ENCODE results near the gene TBC1D4. TPM values are rescaled to one million over a fixed set of nuclear protein-coding genes. Genes with fewer than 3 reads are reported as not detected.

The TBC1D4 gene
- total and polyA plus RNA-seq, 2 experiments from 2014 or later, result 18.7 to 38.2 TPM

DNA sequence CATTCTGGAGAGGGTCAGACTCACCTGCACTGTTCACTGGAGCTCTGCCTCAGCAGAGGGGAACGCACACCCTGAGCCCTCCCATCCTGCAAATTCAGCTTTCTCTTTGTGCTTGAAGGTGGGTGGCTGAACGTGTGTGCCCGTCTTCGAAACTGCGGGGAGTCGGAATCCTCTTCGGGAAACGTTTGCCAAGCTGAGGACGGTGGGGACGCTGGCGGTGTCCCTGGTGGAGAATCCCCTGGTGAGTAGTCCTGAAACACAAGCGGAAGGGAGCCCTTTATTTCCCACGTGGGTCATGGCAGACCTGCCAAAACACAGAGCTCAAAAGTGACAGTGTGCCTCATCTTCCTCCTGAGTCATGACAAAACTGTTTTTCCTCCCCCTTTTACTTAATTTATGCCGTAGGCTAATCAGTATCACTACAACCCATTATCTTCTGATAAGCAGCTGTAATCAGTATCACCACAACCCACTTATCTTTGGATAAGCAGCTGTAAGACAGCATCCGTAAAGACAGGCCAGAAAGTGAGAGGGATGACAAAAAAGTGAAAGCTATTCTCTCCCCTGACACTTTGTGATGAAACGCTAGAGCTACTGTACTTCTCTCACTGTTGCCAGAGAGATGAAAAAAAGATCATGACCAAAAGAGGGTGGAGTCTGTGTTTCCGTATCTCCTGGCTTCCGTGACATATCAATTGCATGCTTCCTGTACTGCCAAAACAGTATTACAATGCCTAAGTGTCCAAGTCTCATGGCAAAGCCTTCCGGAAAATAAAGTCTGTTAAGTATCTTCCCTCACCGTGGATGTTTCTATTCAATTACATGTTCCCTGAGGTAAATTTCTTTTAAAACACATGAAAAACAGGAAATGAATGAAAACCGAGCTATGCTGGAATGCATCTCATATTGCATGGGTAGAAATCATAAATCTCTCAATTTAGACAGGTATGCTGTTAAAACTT, 155.5 kb downstream of the TBC1D4 start:
- H3K79me2 ChIP-seq (replicated peaks; ENCODE audit: insufficient read depth), result no peaks in the 10 kb centered on the region
- H3K4me1 Mint-ChIP-seq, result peaks cover 23% of the 10 kb centered on the region
- H3K27me3 Mint-ChIP-seq (ENCODE audit: insufficient read depth, low read depth, poor library complexity), result no peaks in the 10 kb centered on the region
- ATAC-seq, result no peak
- H3K4me2 ChIP-seq, result no peak overlapping the region
- no peak for TF ChIP-seq JUNB (IDR thresholded peaks at IDR 0.05; ENCODE audit: unreplicated experiment)
- TF ChIP-seq, protein P1, sequence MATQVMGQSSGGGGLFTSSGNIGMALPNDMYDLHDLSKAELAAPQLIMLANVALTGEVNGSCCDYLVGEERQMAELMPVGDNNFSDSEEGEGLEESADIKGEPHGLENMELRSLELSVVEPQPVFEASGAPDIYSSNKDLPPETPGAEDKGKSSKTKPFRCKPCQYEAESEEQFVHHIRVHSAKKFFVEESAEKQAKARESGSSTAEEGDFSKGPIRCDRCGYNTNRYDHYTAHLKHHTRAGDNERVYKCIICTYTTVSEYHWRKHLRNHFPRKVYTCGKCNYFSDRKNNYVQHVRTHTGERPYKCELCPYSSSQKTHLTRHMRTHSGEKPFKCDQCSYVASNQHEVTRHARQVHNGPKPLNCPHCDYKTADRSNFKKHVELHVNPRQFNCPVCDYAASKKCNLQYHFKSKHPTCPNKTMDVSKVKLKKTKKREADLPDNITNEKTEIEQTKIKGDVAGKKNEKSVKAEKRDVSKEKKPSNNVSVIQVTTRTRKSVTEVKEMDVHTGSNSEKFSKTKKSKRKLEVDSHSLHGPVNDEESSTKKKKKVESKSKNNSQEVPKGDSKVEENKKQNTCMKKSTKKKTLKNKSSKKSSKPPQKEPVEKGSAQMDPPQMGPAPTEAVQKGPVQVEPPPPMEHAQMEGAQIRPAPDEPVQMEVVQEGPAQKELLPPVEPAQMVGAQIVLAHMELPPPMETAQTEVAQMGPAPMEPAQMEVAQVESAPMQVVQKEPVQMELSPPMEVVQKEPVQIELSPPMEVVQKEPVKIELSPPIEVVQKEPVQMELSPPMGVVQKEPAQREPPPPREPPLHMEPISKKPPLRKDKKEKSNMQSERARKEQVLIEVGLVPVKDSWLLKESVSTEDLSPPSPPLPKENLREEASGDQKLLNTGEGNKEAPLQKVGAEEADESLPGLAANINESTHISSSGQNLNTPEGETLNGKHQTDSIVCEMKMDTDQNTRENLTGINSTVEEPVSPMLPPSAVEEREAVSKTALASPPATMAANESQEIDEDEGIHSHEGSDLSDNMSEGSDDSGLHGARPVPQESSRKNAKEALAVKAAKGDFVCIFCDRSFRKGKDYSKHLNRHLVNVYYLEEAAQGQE (IDR thresholded peaks at IDR 0.05; ENCODE audit: unreplicated experiment), result no peak
- TF ChIP-seq, protein P2, sequence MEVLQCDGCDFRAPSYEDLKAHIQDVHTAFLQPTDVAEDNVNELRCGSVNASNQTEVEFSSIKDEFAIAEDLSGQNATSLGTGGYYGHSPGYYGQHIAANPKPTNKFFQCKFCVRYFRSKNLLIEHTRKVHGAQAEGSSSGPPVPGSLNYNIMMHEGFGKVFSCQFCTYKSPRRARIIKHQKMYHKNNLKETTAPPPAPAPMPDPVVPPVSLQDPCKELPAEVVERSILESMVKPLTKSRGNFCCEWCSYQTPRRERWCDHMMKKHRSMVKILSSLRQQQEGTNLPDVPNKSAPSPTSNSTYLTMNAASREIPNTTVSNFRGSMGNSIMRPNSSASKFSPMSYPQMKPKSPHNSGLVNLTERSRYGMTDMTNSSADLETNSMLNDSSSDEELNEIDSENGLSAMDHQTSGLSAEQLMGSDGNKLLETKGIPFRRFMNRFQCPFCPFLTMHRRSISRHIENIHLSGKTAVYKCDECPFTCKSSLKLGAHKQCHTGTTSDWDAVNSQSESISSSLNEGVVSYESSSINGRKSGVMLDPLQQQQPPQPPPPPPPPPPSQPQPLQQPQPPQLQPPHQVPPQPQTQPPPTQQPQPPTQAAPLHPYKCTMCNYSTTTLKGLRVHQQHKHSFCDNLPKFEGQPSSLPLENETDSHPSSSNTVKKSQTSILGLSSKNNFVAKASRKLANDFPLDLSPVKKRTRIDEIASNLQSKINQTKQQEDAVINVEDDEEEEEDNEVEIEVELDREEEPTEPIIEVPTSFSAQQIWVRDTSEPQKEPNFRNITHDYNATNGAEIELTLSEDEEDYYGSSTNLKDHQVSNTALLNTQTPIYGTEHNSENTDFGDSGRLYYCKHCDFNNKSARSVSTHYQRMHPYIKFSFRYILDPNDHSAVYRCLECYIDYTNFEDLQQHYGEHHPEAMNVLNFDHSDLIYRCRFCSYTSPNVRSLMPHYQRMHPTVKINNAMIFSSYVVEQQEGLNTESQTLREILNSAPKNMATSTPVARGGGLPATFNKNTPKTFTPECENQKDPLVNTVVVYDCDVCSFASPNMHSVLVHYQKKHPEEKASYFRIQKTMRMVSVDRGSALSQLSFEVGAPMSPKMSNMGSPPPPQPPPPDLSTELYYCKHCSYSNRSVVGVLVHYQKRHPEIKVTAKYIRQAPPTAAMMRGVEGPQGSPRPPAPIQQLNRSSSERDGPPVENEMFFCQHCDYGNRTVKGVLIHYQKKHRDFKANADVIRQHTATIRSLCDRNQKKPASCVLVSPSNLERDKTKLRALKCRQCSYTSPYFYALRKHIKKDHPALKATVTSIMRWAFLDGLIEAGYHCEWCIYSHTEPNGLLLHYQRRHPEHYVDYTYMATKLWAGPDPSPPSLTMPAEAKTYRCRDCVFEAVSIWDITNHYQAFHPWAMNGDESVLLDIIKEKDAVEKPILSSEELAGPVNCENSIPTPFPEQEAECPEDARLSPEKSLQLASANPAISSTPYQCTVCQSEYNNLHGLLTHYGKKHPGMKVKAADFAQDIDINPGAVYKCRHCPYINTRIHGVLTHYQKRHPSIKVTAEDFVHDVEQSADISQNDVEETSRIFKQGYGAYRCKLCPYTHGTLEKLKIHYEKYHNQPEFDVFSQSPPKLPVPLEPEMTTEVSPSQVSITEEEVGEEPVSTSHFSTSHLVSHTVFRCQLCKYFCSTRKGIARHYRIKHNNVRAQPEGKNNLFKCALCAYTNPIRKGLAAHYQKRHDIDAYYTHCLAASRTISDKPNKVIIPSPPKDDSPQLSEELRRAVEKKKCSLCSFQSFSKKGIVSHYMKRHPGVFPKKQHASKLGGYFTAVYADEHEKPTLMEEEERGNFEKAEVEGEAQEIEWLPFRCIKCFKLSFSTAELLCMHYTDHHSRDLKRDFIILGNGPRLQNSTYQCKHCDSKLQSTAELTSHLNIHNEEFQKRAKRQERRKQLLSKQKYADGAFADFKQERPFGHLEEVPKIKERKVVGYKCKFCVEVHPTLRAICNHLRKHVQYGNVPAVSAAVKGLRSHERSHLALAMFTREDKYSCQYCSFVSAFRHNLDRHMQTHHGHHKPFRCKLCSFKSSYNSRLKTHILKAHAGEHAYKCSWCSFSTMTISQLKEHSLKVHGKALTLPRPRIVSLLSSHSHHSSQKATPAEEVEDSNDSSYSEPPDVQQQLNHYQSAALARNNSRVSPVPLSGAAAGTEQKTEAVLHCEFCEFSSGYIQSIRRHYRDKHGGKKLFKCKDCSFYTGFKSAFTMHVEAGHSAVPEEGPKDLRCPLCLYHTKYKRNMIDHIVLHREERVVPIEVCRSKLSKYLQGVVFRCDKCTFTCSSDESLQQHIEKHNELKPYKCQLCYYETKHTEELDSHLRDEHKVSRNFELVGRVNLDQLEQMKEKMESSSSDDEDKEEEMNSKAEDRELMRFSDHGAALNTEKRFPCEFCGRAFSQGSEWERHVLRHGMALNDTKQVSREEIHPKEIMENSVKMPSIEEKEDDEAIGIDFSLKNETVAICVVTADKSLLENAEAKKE (CRISPR knock-in tag; IDR thresholded peaks at IDR 0.05), result no peak
- no peak for TF ChIP-seq EZH2 (IDR thresholded peaks at IDR 0.05; ENCODE audit: low read depth, unreplicated experiment)
- TF ChIP-seq, protein P3, sequence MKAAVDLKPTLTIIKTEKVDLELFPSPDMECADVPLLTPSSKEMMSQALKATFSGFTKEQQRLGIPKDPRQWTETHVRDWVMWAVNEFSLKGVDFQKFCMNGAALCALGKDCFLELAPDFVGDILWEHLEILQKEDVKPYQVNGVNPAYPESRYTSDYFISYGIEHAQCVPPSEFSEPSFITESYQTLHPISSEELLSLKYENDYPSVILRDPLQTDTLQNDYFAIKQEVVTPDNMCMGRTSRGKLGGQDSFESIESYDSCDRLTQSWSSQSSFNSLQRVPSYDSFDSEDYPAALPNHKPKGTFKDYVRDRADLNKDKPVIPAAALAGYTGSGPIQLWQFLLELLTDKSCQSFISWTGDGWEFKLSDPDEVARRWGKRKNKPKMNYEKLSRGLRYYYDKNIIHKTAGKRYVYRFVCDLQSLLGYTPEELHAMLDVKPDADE (IDR thresholded peaks at IDR 0.05), result no peak
- no peak for TF ChIP-seq STAT1 (IDR thresholded peaks at IDR 0.05; ENCODE audit: unreplicated experiment)
- H3K36me3 ChIP-seq (ENCODE audit: insufficient read depth), result no peaks in the 10 kb centered on the region
- H3F3A ChIP-seq (replicated peaks; ENCODE audit: low read depth), result no peaks in the 10 kb centered on the region
- H4K20me1 ChIP-seq (replicated peaks; ENCODE audit: insufficient read depth), result no peaks in the 10 kb centered on the region
- peaks cover 11% of the 10 kb centered on the region; the same call in 2 of the 3 replicates for H3K36me3 Mint-ChIP-seq (ENCODE audit: low read depth)
- H3K9me2 ChIP-seq (ENCODE audit: insufficient read depth), result no peaks in the 10 kb centered on the region
- H3K4me3 ChIP-seq, result no peak overlapping the region
- peaks cover 22% of the 10 kb centered on the region for H3K4me1 ChIP-seq (ENCODE audit: insufficient read depth)
- no peak overlapping the region for H3K4me3 Mint-ChIP-seq
- no peak overlapping the region for H2AFZ ChIP-seq
- no peak overlapping the region for H3K27ac ChIP-seq (ENCODE audit: low read depth)
- no peaks in the 10 kb centered on the region for H3K9me3 Mint-ChIP-seq
- H3K27ac Mint-ChIP-seq, result peak overlapping the region; percentile 35; the same call in 1 of the 2 replicates
- DNase-seq (ENCODE audit: low spot score), result no peak
- H3K27me3 ChIP-seq (ENCODE audit: insufficient read depth), result no peaks in the 10 kb centered on the region
